ENCODE data around the gene CTNNA1. TPM values are rescaled to one million over a fixed set of nuclear protein-coding genes. Genes with fewer than 3 reads are reported as not detected.
"Not testable (repeated sequence)": the region's sequence is repeated elsewhere in the genome, so short reads cannot be mapped to it uniquely, and the experiment has no call there.

CTNNA1 gene
- total and polyA plus RNA-seq, 4 donors = 107 to 446 (median 278) TPM

DNA sequence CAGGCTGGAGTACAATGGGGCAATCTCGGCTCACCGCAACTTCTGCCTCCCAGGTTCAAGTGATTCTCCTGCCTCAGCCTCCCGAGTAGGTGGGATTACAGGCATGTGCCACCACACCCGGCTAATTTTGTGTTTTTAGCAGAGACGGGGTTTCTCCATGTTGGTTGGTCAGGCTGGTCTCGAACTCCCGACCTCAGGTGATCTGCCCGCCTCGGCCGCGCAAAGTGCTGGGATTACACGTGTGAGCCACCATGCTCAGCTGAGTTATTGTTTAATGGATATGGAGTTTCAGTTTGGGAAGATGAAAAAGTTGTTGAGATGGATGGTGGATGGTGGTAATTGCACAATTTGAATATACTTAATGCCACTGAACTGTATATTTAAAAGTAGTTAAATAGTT, 22.7 kb upstream of the CTNNA1 start:
- WGBS, 2 donors = 91 to 96% methylated on average over 12 of the region's 12 CpGs
- H3K27me3 ChIP-seq (ENCODE audit: control insufficient read depth in 1 of 2, insufficient read depth in 2 of 2, low read length in 1 of 2); DNase-seq; H3K4me3 ChIP-seq (ENCODE audit: low read length in 2 of 2); ATAC-seq (ENCODE audit: low FRiP score); intact Hi-C loops (cut with DNase I); H3K36me3 ChIP-seq (ENCODE audit: control insufficient read depth in 1 of 2, insufficient read depth in 2 of 2, low read length in 1 of 2); H3K4me1 ChIP-seq (ENCODE audit: control insufficient read depth in 1 of 2, insufficient read depth in 2 of 2, low read length in 2 of 2); H3K9me3 ChIP-seq (ENCODE audit: control insufficient read depth, low read length); H3K27ac ChIP-seq (ENCODE audit: low read depth in 1 of 2, low read length in 2 of 2): not testable (repeated sequence)

- no peaks in the 10 kb centered on the region for H3K27me3 ChIP-seq (ENCODE audit: control insufficient read depth in 1 of 2, insufficient read depth in 2 of 2, low read length in 1 of 2)
- H3K27ac ChIP-seq (ENCODE audit: low read depth in 1 of 2, low read length in 2 of 2) = no peak overlapping the region
- no peak overlapping the region for H3K4me3 ChIP-seq (ENCODE audit: low read length in 2 of 2)
- DNase-seq (no peak), ATAC-seq (ENCODE audit: low FRiP score) (no peak)
- peaks cover 3% of the 10 kb centered on the region for H3K9me3 ChIP-seq (ENCODE audit: control insufficient read depth, low read length)
- H3K36me3 ChIP-seq (ENCODE audit: control insufficient read depth in 1 of 2, insufficient read depth in 2 of 2, low read length in 1 of 2) = no peaks in the 10 kb centered on the region
- 86 to 90% methylated on average over 2 of the region's 2 CpGs for WGBS, 2 donors
- intact Hi-C loops (cut with DNase I) = no loop called here
- H3K4me1 ChIP-seq (ENCODE audit: control insufficient read depth in 1 of 2, insufficient read depth in 2 of 2, low read length in 2 of 2) = no peaks in the 10 kb centered on the region
These were observed 20.8 kb upstream of the CTNNA1 start for GRCh38 chr5:138732466-138732865.

- peaks cover 3% of the 10 kb centered on the region for H3K9me3 ChIP-seq (ENCODE audit: control insufficient read depth, low read length)
- no peaks in the 10 kb centered on the region for H3K4me1 ChIP-seq (ENCODE audit: control insufficient read depth in 1 of 2, insufficient read depth in 2 of 2, low read length in 2 of 2)
- no peak overlapping the region for H3K27ac ChIP-seq (ENCODE audit: low read depth in 1 of 2, low read length in 2 of 2)
- ATAC-seq (ENCODE audit: low FRiP score) (no peak), DNase-seq (no peak)
- H3K27me3 ChIP-seq (ENCODE audit: control insufficient read depth in 1 of 2, insufficient read depth in 2 of 2, low read length in 1 of 2) = no peaks in the 10 kb centered on the region
- no peaks in the 10 kb centered on the region for H3K36me3 ChIP-seq (ENCODE audit: control insufficient read depth in 1 of 2, insufficient read depth in 2 of 2, low read length in 1 of 2)
- WGBS, 2 donors = 93 to 96% methylated on average over 4 of the region's 4 CpGs
- no peak overlapping the region for H3K4me3 ChIP-seq (ENCODE audit: low read length in 2 of 2)
- intact Hi-C loops (cut with DNase I) = no loop called here
These were observed 20.3 kb upstream of the CTNNA1 start for GRCh38 chr5:138732933-138733332.

GRCh38 chr5:138733509-138733908, 19.7 kb upstream of the CTNNA1 start:
- DNase-seq (no peak), ATAC-seq (ENCODE audit: low FRiP score) (no peak)
- H3K9me3 ChIP-seq (ENCODE audit: control insufficient read depth, low read length) = peaks cover 3% of the 10 kb centered on the region
- H3K27ac ChIP-seq (ENCODE audit: low read depth in 1 of 2, low read length in 2 of 2) = no peak overlapping the region
- no peaks in the 10 kb centered on the region for H3K4me1 ChIP-seq (ENCODE audit: control insufficient read depth in 1 of 2, insufficient read depth in 2 of 2, low read length in 2 of 2)
- 78 to 79% methylated on average over 2 of the region's 2 CpGs for WGBS, 2 donors
- no peaks in the 10 kb centered on the region for H3K27me3 ChIP-seq (ENCODE audit: control insufficient read depth in 1 of 2, insufficient read depth in 2 of 2, low read length in 1 of 2)
- intact Hi-C loops (cut with DNase I) = no loop called here
- H3K4me3 ChIP-seq (ENCODE audit: low read length in 2 of 2) = no peak overlapping the region
- no peaks in the 10 kb centered on the region for H3K36me3 ChIP-seq (ENCODE audit: control insufficient read depth in 1 of 2, insufficient read depth in 2 of 2, low read length in 1 of 2)

- no peaks in the 10 kb centered on the region for H3K36me3 ChIP-seq (ENCODE audit: control insufficient read depth in 1 of 2, insufficient read depth in 2 of 2, low read length in 1 of 2)
- no peak overlapping the region for H3K4me3 ChIP-seq (ENCODE audit: low read length in 2 of 2)
- ATAC-seq (ENCODE audit: low FRiP score) = no peak
- 96 to 97% methylated on average over 5 of the region's 5 CpGs for WGBS, 2 donors
- intact Hi-C loops (cut with DNase I) = no loop called here
- no peak overlapping the region for H3K27ac ChIP-seq (ENCODE audit: low read depth in 1 of 2, low read length in 2 of 2)
- no peaks in the 10 kb centered on the region for H3K27me3 ChIP-seq (ENCODE audit: control insufficient read depth in 1 of 2, insufficient read depth in 2 of 2, low read length in 1 of 2)
- DNase-seq = no peak
- H3K9me3 ChIP-seq (ENCODE audit: control insufficient read depth, low read length) = peaks cover 3% of the 10 kb centered on the region
- H3K4me1 ChIP-seq (ENCODE audit: control insufficient read depth in 1 of 2, insufficient read depth in 2 of 2, low read length in 2 of 2) = no peaks in the 10 kb centered on the region
These were observed 16.9 kb upstream of the CTNNA1 start for GRCh38 chr5:138736293-138736692.

- WGBS, 2 donors = 84 to 92% methylated on average over 2 of the region's 2 CpGs
- Histone ChIP-seq H3K27me3 (ENCODE audit: control insufficient read depth in 1 of 2, insufficient read depth in 2 of 2, low read length in 1 of 2) (no peaks in the 10 kb centered on the region), H3K9me3 (ENCODE audit: control insufficient read depth, low read length) (peaks cover 3% of the 10 kb centered on the region), H3K27ac (ENCODE audit: low read depth in 1 of 2, low read length in 2 of 2) (no peak overlapping the region), H3K4me3 (ENCODE audit: low read length in 2 of 2) (no peak overlapping the region), H3K36me3 (ENCODE audit: control insufficient read depth in 1 of 2, insufficient read depth in 2 of 2, low read length in 1 of 2) (no peaks in the 10 kb centered on the region), H3K4me1 (ENCODE audit: control insufficient read depth in 1 of 2, insufficient read depth in 2 of 2, low read length in 2 of 2) (no peaks in the 10 kb centered on the region)
- intact Hi-C loops (cut with DNase I) = no loop called here
- DNase-seq (no peak), ATAC-seq (ENCODE audit: low FRiP score) (no peak)
These were observed 15.5 kb upstream of the CTNNA1 start for GRCh38 chr5:138737494-138738265.

GRCh38 chr5:138738399-138738798, 14.8 kb upstream of the CTNNA1 start:
- no peaks in the 10 kb centered on the region for H3K27me3 ChIP-seq (ENCODE audit: control insufficient read depth in 1 of 2, insufficient read depth in 2 of 2, low read length in 1 of 2)
- no peaks in the 10 kb centered on the region for H3K36me3 ChIP-seq (ENCODE audit: control insufficient read depth in 1 of 2, insufficient read depth in 2 of 2, low read length in 1 of 2)
- H3K4me3 ChIP-seq (ENCODE audit: low read length in 2 of 2) = no peak overlapping the region
- H3K27ac ChIP-seq (ENCODE audit: low read depth in 1 of 2, low read length in 2 of 2) = no peak overlapping the region
- H3K9me3 ChIP-seq (ENCODE audit: control insufficient read depth, low read length) = peaks cover 3% of the 10 kb centered on the region
- no peaks in the 10 kb centered on the region for H3K4me1 ChIP-seq (ENCODE audit: control insufficient read depth in 1 of 2, insufficient read depth in 2 of 2, low read length in 2 of 2)
- no peak for ATAC-seq (ENCODE audit: low FRiP score)
- no peak for DNase-seq
- 79 to 82% methylated on average over 4 of the region's 4 CpGs for WGBS, 2 donors
- intact Hi-C loops (cut with DNase I) = no loop called here

DNA sequence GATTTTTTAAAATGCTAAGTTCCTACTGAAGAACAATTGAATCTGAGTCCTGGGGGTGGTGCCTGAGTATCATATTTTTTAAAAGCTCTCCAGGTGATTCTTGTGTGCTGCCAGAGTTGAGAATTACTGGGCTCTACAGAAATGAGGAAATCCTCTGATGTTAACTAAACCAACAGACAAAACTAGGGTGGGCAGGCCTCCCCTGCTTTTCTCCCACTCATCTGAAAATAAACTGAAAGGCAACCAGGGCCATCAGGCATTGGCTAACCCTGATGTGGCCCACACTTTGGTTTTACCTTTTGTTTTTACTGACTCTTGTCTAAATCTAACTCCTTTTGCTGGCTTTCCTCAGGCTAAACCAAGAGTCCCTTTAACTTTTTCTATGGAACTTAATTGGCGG, 13.3 kb upstream of the CTNNA1 start:
- ATAC-seq (ENCODE audit: low FRiP score) (no peak), DNase-seq (no peak)
- Histone ChIP-seq H3K27me3 (ENCODE audit: control insufficient read depth in 1 of 2, insufficient read depth in 2 of 2, low read length in 1 of 2) (no peaks in the 10 kb centered on the region), H3K4me3 (ENCODE audit: low read length in 2 of 2) (no peak overlapping the region), H3K36me3 (ENCODE audit: control insufficient read depth in 1 of 2, insufficient read depth in 2 of 2, low read length in 1 of 2) (no peaks in the 10 kb centered on the region), H3K9me3 (ENCODE audit: control insufficient read depth, low read length) (no peaks in the 10 kb centered on the region), H3K27ac (ENCODE audit: low read depth in 1 of 2, low read length in 2 of 2) (no peak overlapping the region), H3K4me1 (ENCODE audit: control insufficient read depth in 1 of 2, insufficient read depth in 2 of 2, low read length in 2 of 2) (no peaks in the 10 kb centered on the region)
- WGBS, 2 donors = 98 to 100% methylated on average over 1 of the region's 1 CpG
- intact Hi-C loops (cut with DNase I) = no loop called here

DNA sequence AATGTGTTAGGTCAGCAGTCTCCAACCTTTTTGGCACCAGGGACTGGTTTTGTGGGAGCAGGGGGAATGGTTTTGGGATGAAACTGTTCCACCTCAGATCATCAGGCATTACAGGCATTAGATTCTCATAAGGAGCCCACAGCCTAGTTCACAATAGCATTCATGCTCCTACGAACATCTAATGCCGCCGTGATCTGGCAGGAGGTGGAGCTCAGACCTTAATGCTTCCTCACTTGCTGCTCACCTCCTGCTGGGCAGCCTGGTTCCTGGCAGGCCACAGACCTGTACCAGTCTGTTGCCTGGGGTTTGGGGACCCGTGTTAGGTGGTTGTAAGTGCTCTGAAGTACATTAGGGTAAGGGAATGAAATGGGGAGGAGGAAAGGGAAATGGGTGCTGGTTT, 9.7 kb upstream of the CTNNA1 start:
- Histone ChIP-seq H3K27ac (ENCODE audit: low read depth in 1 of 2, low read length in 2 of 2) (no peak overlapping the region), H3K36me3 (ENCODE audit: control insufficient read depth in 1 of 2, insufficient read depth in 2 of 2, low read length in 1 of 2) (no peaks in the 10 kb centered on the region), H3K9me3 (ENCODE audit: control insufficient read depth, low read length) (no peaks in the 10 kb centered on the region), H3K4me1 (ENCODE audit: control insufficient read depth in 1 of 2, insufficient read depth in 2 of 2, low read length in 2 of 2) (no peaks in the 10 kb centered on the region), H3K27me3 (ENCODE audit: control insufficient read depth in 1 of 2, insufficient read depth in 2 of 2, low read length in 1 of 2) (no peaks in the 10 kb centered on the region), H3K4me3 (ENCODE audit: low read length in 2 of 2) (no peak overlapping the region)
- intact Hi-C loops (cut with DNase I) = no loop called here
- no peak for DNase-seq
- 84 to 85% methylated on average over 4 of the region's 4 CpGs for WGBS, 2 donors
- ATAC-seq (ENCODE audit: low FRiP score) = no peak

All from aorta (tissue), 5 donors.